Left lobe of liver (tissue), 2 donors: ENCODE data around the gene LIFR. TPM values are rescaled to one million over a fixed set of nuclear protein-coding genes. Genes with fewer than 3 reads are reported as not detected.
"Not testable (repeated sequence)": the region's sequence is repeated elsewhere in the genome, so short reads cannot be mapped to it uniquely, and the experiment has no call there.

Experiments
- ATAC-seq: fragments of 200-7000 bp; cut with Tn5 transposase; one replicate; pipeline ENCODE4 v1.9.1; 2020; ENCODE audit warnings: mild to moderate bottlenecking, moderate library complexity
- DNase-seq: peaks from one replicate; pipeline ENCODE4 v3.0.0-alpha.2; 2020; ENCODE audit warnings: low spot score
- total RNA-seq: library from RNA; stranded (reverse); gene quantifications from one replicate; pipeline ENCODE4 v1.2.1, GENCODE V29; 2021
- donor health status: DM: no; HTN: no; CAD: no; lungs with moderate emphysema.
- donor health status: DM: no; HTN: yes; CAD: no.

Gene LIFR
- 21.9 TPM for total RNA-seq

- ATAC-seq (peak; percentile 90), DNase-seq (peak; percentile 74)
These were observed at the start of gene LIFR for GRCh38 chr5:38556599-38557307. Gene LIFR, minus strand, starts transcription at chr5:38556646. Its CDS starts 25,999 bp downstream, at chr5:38530647.

GRCh38 chr5:38605610-38606009 is 49.2 kb upstream of the LIFR start:
- DNase-seq: no peak
- no peak for ATAC-seq

GRCh38 chr5:38603691-38604090 is 47.2 kb upstream of the LIFR start:
- ATAC-seq (no peak), DNase-seq (no peak)

- DNase-seq (no peak), ATAC-seq (no peak)
These were observed 46.2 kb upstream of the LIFR start for GRCh38 chr5:38602641-38603040.

- DNase-seq (no peak), ATAC-seq (no peak)
These were observed 45.4 kb upstream of the LIFR start for GRCh38 chr5:38601863-38602298.

- ATAC-seq (no peak), DNase-seq (no peak)
These were observed 44.9 kb upstream of the LIFR start for GRCh38 chr5:38601133-38601862.

GRCh38 chr5:38600329-38601045 is 44.0 kb upstream of the LIFR start:
- ATAC-seq (no peak), DNase-seq (no peak)

GRCh38 chr5:38599751-38600150 is 43.3 kb upstream of the LIFR start:
- ATAC-seq, DNase-seq: not testable (repeated sequence)

GRCh38 chr5:38598994-38599617 is 42.7 kb upstream of the LIFR start:
- DNase-seq: no peak
- no peak for ATAC-seq

GRCh38 chr5:38598296-38598993 is 42.0 kb upstream of the LIFR start:
- DNase-seq (no peak), ATAC-seq (no peak)

GRCh38 chr5:38596981-38597380 is 40.5 kb upstream of the LIFR start:
- no peak for DNase-seq
- peak; percentile 50 for ATAC-seq

- no peak for DNase-seq
- ATAC-seq: no peak
These were observed 38.8 kb upstream of the LIFR start for GRCh38 chr5:38595132-38595745.

GRCh38 chr5:38593959-38594358 is 37.5 kb upstream of the LIFR start:
- ATAC-seq: no peak
- DNase-seq: no peak

GRCh38 chr5:38591523-38591849 is 35.0 kb upstream of the LIFR start:
- no peak for ATAC-seq
- no peak for DNase-seq

GRCh38 chr5:38590838-38591522 is 34.5 kb upstream of the LIFR start:
- ATAC-seq (no peak), DNase-seq (no peak)

- no peak for DNase-seq
- no peak for ATAC-seq
These were observed 33.2 kb upstream of the LIFR start for GRCh38 chr5:38589629-38590028.

GRCh38 chr5:38585816-38586215 is 29.4 kb upstream of the LIFR start:
- DNase-seq (no peak), ATAC-seq (no peak)

- DNase-seq (no peak), ATAC-seq (no peak)
These were observed 27.1 kb upstream of the LIFR start for GRCh38 chr5:38583500-38583899.

- no peak for ATAC-seq
- DNase-seq: no peak
These were observed 26.5 kb upstream of the LIFR start for GRCh38 chr5:38582975-38583319.
